Activated CD8-positive, alpha-beta memory T cell treated with anti-CD3 and anti-CD28 coated beads for 4 hours (primary cell): ENCODE data around the gene PNMA1.

ENCODE experiments used
- DNase-seq, 2 donors: peaks; one replicate each; pipeline ENCODE4 v3.0.0-alpha.2; 2020; ENCODE audit warnings: low read depth in 2 of 2

Gene PNMA1

DNA sequence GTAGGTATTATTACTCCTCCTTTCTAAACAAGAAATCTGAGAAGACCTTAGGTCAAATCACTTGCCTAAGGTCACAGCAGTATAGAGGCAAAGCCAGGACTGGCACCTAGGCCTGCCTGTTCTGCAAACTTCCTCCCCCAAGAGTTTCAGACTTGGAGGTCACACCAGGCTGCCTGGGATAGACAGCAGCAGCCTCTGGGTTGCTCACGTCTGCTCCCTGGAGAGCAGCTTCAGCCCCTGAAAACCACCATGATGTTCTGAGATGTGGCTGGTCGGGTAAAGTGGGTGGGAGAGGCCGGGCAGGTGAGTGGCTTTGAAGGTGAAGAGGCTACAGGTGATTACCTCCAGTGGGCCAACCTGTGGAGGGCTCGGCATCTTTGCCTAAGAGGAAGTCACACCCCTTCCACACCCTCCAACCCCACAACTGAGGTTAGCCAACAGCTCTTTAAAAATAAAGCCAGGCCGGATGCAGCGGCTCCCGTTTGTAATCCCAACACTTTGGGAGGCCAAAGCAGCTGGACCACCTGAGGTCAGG is 37.0 kb upstream of the PNMA1 start:
- no peak for DNase-seq

DNA sequence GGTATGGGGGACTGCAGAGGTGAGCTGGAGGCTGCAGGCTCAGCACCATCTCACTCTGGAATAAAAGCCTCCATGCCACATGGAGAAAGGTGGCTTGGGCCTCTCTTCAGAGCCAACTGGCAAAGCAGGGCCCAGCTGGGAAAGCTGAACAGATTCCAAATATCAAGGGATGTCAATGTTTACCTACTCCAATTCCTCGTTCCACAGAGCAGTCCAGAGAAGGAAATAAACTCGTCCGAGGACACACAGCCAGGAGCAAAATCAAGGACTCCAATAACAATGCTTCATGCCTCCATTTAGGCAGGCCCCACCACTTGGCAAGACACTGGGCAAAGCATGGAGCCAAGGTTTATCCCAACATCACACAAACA is 36.3 kb upstream of the PNMA1 start:
- no peak for DNase-seq

DNA sequence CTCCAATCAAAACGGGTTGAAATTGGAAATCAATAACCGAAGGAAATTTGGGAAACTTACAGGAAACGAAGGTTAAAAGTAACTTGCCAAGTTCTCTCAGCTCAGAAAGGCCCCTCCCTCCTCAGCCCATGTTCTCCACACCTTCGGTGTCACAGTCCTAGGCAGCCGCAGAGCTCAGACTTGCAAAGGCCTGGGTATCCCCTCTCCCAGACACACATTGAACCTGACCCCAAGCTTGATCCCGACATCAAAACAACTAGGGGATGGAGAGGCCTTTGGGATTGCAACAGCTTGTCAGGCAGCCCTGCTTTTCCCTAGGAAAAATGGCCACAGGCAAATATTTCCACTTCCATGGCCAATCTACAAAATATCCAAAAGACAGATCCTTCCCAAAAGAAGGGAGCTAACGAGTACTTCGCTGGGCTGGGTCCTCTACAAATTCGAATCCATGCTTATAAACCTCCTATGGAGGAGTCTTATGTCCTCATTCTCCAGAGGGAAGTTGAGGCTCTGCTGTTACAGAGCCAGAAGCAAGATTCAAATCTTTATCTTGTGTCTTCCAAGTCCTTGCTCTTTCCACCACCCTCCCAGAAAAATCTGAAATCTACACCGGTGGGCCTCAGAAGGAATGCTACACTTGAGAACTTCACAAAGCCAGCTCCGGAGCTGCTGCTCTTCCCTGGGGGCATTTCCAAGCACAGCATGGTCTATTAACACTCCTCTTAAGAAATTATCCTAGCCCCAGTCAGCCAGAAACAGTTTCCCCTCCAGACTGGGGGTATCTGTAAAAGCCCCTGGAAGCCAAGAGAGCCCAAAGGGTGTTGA is 35.7 kb upstream of the PNMA1 start:
- no peak for DNase-seq

- no peak for DNase-seq
Observed at GRCh38 chr14:73748858-73749357, 34.7 kb upstream of the PNMA1 start.

DNA sequence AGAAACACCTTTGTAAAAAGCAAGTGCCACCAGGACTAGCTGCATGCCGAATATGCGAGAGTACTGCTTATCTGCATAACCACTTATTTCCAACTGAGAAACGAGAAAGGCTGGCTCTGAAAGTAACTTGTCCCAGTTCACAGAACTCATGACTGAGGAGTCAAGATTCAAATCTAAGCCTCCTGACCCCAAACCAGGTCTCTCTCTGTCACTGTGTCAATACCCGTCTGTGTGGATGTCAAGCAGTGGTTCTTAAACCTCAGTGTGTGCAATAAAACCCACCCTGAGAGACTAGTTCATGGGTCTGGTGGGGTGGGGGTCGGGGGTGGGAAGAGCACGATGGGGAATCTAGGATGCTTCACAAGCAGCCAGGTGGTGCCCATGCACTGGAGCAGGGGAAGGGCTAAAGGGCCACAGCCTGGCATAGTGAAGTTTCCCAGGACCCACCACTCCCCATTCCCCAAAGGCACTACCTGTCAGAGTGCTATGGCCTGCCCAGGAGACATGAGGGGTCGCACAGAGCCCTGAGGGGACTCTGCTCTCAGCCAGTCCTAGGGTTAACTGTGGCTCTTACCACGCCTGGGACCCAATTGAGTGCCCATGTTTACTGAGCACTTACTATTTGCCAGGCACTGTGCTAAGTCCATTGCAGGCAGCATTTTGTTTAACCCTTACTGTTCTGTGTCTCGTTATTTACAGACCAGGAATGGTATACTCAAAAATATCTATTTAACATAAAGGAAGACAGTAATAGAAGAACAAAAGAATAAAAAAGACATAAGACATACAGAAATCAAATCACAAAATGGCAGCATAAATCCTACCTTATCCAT is 33.4 kb upstream of the PNMA1 start:
- DNase-seq: no peak

- DNase-seq: no peak
Observed at GRCh38 chr14:73746520-73747378, 32.6 kb upstream of the PNMA1 start.

GRCh38 chr14:73745571-73746519 is 31.7 kb upstream of the PNMA1 start:
- DNase-seq: no peak

GRCh38 chr14:73744874-73745529 is 30.8 kb upstream of the PNMA1 start:
- DNase-seq: no peak

GRCh38 chr14:73744175-73744867 is 30.1 kb upstream of the PNMA1 start:
- no peak for DNase-seq

DNA sequence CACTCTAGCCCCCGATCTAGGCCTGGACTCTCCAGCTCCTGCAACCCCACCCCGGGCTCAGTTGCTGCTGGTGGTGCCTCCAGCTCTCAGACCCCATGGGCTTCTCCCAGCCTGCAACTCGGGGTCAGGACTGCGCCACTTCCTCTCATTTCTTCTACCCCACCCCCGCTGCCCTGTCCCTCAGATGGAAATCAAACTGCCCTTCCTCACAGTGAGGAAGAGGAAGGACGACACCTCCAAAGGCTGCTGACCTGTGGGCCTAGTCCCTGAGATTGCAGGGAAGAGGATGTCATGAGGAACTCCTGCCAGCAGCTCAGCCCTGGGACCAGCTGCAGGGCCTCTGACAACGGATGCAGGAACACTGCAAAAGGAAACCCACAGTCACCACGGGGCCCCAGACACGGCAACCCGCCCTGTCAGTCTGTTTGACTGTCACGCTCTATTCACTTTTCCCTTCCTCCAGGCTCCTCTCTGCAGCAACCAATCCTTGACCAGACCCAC is 29.3 kb upstream of the PNMA1 start:
- no peak for DNase-seq

GRCh38 chr14:73742520-73743238 is 28.5 kb upstream of the PNMA1 start:
- DNase-seq: no peak

- DNase-seq: no peak
Observed at GRCh38 chr14:73741876-73742519, 27.8 kb upstream of the PNMA1 start.

DNA sequence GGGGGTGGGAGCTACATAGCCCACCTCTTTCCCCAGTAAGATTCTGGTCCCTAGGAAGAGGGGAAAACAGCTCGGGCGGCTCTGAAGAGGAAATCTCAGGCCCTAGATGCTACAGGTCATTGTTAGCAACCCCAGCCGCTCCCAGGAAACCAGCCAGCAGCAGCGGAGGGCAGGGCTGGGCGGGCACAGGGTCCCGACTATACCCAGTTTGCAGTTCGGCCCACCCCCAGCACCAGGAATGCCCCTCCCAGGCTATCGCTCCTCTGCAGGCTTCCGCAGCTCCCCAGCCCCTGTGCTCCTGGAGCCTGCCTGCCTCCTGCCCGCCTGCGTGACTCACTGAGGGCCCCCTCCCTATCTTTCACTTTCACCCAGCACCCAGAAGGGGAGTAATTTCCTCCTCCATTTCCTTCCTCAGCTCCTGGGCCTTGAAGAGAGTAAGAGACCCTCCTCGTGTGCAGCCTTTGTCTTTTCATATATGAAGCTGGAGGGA is 27.2 kb upstream of the PNMA1 start:
- DNase-seq: peak in 1 of 2 donors; percentile 56

GRCh38 chr14:73740618-73741326 is 26.6 kb upstream of the PNMA1 start:
- DNase-seq: no peak

GRCh38 chr14:73739899-73740617 is 25.9 kb upstream of the PNMA1 start:
- DNase-seq: no peak

DNA sequence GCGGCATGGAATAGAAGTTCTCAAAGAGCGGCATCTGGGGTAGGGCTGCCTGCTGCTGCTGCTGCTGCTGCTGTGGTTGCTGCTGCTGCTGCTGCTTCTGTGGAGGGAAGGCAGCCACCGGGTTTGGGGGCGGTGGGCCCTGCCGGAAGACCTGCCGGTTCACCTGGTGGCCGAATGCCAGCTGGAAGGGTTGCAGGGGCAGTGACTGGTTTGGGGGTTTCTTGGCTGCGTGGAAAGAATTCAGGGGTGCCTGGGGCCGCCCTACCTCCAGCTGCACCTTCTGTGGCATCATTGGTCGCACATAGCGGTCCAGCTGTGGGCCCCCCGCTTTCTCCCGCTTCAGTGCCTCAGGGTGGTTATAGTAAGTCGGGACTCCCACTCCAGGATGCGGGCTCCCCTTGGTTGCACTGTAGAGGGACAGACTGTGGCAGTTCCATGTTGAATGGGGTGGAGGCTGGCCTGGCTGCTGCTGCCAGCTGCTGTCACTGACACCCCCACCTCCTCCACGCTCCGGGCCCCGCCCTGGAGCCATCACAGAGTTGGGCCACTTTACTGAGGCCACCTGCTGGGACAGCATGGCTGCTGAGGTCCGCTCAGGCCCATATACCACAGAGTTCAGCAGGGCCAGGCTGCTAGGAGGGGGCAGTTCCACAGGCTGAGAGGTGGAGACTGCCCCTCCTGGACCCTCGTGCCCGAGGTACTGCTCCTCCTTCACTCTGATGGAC is 25.2 kb upstream of the PNMA1 start:
- no peak for DNase-seq
